AG10803 (cell line): ENCODE results near the gene FBXL7.

Source experiments
- DNase-seq: peaks from one replicate; pipeline ENCODE4 v3.0.0; 2010; ENCODE audit warnings: low read depth
- H3K4me3 ChIP-seq: 2 replicates; pipeline ENCODE4 v1.5.1; 2011; ENCODE audit warnings: mild to moderate bottlenecking, low read length, control low read depth
- CTCF ChIP-seq: conservative IDR thresholded peaks from 2 replicates; pipeline ENCODE4 v1.5.1; 2011; ENCODE audit warnings: mild to moderate bottlenecking, low read length, control low read depth, inconsistent platforms

Gene FBXL7

GRCh38 chr5:15692706-15693381 is 192.9 kb downstream of the FBXL7 start:
- DNase-seq: peak; percentile 27
- no peak for TF ChIP-seq CTCF

GRCh38 chr5:15693382-15693728 is 193.4 kb downstream of the FBXL7 start:
- H3K4me3 ChIP-seq: no peak overlapping the region
- no peak for TF ChIP-seq CTCF
- DNase-seq: no peak

More at GRCh38 chr5:15692706-15693381, 192.9 kb downstream of the FBXL7 start:
- H3K4me3 ChIP-seq: no peak overlapping the region

DNA sequence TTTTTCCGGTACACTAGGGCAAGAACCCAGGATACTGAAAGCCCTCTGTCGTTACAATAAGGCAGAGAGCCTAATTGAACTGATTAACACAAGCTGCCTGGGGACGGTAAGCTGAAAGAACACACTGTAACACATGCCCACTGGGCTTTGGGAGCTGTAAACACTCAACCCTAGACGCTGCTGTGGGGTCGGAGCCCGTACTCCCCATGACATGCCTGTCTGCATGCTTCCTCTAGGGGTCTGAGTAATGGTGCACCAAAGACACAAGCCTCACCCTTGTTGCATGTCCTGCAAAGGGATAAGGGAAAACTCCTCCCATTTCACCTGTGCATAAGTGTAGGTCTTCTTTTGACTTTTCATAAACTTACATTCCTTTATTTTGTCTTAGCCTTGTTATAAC is 194.0 kb downstream of the FBXL7 start:
- no peak overlapping the region for H3K4me3 ChIP-seq
- DNase-seq: no peak
- no peak; the same call in 1 of the 2 replicates for TF ChIP-seq CTCF

DNA sequence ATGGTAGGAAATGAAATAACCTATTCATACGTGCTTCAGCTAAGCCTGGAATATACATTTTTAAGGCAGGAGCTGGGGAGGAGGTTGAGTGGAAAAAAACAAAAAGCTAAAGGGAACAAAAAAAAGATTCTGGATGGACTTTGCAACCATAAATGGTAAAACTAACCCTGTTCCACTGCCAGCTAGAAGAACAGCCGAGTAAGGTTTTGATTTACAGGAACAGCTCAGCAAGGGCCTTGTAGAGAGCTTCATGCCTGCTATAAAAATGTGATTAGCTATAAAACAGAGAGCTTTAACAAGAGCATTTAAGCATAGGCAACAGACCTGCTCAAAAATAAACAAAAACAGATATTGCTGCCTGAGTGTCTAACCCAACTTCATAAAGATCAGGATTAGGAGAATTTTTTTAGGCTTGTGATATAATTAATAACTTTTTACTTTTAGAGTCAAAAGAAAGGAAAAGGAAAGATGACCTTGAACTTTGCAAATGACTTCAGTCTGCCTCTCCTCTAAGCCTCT is 194.8 kb downstream of the FBXL7 start:
- no peak overlapping the region for H3K4me3 ChIP-seq
- DNase-seq: peak; percentile 67
- no peak for TF ChIP-seq CTCF

GRCh38 chr5:15695215-15695731 is 195.3 kb downstream of the FBXL7 start:
- DNase-seq: peak; percentile 63
- no peak for TF ChIP-seq CTCF
- H3K4me3 ChIP-seq: no peak overlapping the region; the same call in 1 of the 2 replicates

GRCh38 chr5:15700373-15700772 is 200.4 kb downstream of the FBXL7 start:
- no peak overlapping the region for H3K4me3 ChIP-seq
- no peak for TF ChIP-seq CTCF
- no peak for DNase-seq

GRCh38 chr5:15702102-15702501 is 202.1 kb downstream of the FBXL7 start:
- peak; percentile 65 for DNase-seq
- no peak overlapping the region for H3K4me3 ChIP-seq
- TF ChIP-seq CTCF: no peak
